GM18951 (cell line): ENCODE data around the gene PKHD1.

Source experiments
- POLR2A ChIP-seq: IDR thresholded peaks from 4 replicates; pipeline ENCODE4 v1.6.1; 2011; ENCODE audit warnings: mild to moderate bottlenecking; ENCODE audit not compliant: insufficient read length, insufficient read depth; ENCODE audit errors: extremely low read depth
- in situ Hi-C: fragments of 300-500 bp; cut with MboI; formaldehyde crosslinking; loops from one replicate; pipeline ENCODE4 v1.12.0; 2022; ENCODE audit warnings: low sequenced_read_pairs, mixed read lengths, inconsistent platforms; ENCODE audit not compliant: unreplicated experiment

Gene PKHD1

GRCh38 chr6:52087498-52087999 is at the start of gene PKHD1:
TSS of gene PKHD1 (minus strand) at chr6:52087613. CDS start at chr6:52084933, 2,680 bp downstream.
- in situ Hi-C loops = no loop called here

DNA sequence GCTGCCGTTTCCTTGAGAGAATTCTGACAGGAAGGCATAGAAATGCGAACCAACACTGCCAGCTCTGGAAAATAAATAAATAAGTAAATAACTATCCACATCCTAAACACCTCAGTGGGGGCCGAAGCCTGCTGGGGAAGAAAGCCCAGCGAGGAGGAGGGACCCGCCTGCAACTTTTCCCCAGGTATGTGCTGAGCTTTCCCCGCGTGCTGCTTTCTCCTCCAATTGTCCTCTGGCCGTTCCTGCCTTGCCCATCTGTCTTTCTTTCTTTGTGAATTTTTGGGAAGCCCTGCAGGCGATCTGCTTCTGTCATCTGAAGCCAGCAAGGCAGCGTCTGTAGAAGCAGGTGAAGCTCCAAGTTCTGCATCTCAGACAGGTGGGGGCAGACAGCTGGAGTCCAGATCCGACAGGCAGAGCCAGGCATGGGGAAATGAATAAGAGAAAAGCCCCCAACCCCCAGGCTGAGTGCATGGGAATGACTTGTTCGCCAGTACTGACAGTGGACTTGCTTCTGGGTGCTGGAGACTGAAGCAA is 49.6 kb upstream of the PKHD1 start:
- in situ Hi-C loops = no loop called here
- no peak for TF ChIP-seq POLR2A

More at GRCh38 chr6:52087498-52087999, at the start of gene PKHD1:
- no peak for TF ChIP-seq POLR2A

GRCh38 chr6:52136055-52136454 is 48.6 kb upstream of the PKHD1 start:
- in situ Hi-C loops = no loop called here
- no peak for TF ChIP-seq POLR2A

GRCh38 chr6:52135217-52135616 is 47.8 kb upstream of the PKHD1 start:
- no peak for TF ChIP-seq POLR2A
- in situ Hi-C loops = no loop called here

- in situ Hi-C loops = no loop called here
- no peak for TF ChIP-seq POLR2A
Observed at GRCh38 chr6:52134011-52134410, 46.6 kb upstream of the PKHD1 start.

DNA sequence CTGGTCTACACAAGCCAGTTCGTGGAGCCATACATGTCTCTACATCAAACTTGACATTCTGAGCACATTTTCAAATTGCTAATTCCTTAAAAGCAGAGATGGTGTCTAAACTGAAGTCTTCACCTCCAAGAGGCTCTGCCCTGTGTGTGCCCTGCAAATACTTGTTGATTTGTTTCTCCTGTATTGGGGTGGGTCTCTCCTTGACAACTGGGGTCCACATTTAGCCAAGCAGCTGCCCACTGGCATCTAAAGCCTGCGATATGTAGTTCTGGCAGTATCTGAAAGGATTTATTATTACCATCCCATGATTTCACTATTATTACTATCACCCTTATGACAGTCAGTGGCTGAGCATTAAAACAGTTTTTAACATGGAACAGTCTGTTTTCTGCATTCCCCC is 45.9 kb upstream of the PKHD1 start:
- no peak for TF ChIP-seq POLR2A
- in situ Hi-C loops = no loop called here

- TF ChIP-seq POLR2A = no peak
- in situ Hi-C loops = no loop called here
Observed at GRCh38 chr6:52132292-52132691, 44.9 kb upstream of the PKHD1 start.

- no peak for TF ChIP-seq POLR2A
- in situ Hi-C loops = no loop called here
Observed at GRCh38 chr6:52130440-52130839, 43.0 kb upstream of the PKHD1 start.

DNA sequence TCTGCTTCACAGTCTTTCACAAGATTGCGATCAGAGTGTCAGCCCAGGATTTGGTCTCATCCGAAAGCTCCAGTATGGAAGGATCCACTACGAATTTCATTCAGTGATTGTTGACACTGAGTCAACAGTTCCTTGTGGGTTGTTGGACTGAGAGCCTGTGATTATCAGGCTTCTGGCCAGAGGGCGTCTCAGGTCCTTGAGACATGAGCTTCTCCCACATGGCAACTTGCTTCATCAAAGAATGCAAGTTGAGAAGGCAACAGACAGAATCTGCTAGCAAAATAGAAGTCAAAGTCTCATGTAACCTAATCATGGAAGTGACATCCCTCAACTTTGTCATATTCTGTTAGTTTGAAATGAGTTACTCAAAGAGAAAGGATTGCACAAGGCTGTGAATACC is 40.5 kb upstream of the PKHD1 start:
- no peak for TF ChIP-seq POLR2A
- in situ Hi-C loops = no loop called here

DNA sequence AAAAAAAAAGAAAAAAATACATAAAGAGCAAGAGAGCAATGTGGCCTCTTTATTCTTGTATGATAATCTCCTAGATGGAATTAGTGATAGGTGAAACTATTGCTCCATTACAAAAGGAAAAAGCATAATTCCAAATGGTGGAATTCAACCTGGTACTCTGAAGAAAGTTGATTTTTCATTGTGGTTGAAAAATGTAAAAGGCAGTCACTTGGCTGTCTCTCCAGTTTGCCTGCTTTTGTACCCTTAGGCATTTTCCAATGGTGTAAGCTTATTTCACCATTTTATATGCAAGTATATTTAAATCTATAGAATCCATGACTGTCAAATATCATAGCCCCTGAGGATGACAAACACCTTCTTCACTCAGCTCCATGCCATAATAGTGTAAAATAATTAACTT is 38.8 kb upstream of the PKHD1 start:
- in situ Hi-C loops = no loop called here
- no peak for TF ChIP-seq POLR2A

DNA sequence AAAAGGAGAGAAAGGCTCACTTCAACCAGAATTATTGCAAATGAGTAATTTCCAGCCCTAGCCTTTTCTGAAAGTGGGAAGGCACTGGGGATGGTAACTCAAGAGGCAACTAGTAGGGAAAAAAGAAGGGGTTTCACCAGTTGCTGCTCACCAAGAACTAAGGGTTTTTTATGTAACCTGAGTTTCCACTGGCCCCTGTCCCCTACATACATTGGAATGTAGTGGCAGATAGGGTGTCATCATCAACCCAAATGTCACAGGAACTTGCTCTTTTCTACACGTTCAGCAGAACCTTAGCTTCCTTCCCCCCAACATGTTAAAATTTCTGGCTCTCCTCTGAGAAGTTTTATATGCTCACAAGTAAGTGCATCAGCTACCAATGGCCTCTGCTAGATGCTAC is 38.2 kb upstream of the PKHD1 start:
- in situ Hi-C loops = no loop called here
- no peak for TF ChIP-seq POLR2A

DNA sequence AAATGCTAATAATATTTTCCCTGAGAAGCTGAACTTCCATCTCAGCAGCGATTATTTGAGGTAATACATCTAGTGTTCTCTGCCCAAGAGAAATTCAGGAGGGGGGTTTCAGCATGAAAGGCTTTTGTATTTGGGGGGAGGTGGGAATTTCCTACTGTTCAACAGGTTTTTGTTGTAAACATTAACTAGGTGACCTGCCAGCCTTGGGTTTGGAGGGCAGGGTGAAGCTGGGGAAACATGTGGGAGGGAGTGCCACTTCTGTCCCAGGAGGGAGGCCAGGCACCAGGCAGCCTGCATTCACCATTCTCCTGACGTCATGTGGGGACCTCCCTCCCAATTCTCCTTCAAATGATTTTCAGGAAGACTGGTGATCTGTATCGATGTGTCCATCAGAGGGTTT is 37.7 kb upstream of the PKHD1 start:
- in situ Hi-C loops = no loop called here
- no peak for TF ChIP-seq POLR2A

DNA sequence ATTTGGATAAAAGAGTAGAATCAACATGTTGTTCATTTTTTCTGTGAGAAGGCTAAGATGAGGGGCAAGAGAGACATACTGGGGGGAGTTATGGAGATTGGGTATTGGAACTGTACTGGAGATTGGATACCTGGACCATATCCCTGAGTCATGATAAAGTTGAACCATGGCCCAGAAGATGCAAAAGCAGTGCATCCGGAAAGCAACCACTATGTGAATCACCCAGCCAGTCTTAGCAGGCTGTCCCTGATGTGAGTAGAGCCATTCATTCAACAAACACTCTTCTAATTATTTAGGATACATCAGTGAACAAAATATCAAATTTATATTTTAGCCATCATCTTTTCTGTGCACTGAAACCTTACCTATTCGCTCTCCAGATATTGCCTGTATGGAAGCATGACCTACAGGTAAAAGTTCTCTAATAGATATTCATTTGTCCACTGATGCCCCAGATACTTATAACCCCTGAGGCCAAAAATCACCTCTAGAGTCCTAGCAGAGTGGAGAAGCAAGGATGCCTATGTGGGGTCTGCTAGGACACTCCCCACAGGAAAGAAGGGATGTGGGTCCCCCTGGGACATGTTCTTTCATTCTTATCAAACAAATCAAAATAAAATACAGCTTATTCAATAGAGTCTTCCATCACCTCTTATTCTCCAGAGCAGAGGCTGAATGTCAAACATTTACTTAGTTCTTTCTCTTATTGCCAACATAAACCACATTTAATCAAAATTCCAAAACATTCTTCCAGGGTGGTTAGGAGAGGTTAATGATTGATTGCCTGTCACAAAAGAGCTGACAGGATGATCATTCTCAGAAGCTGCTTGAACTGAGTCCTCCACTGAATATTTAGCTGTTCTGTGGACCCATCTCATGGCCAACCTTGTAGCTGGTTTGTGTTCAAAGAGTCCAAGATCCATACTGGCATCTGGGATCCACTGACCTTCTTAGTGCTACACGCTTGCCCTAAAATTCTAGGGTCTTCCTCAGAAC is 37.0 kb upstream of the PKHD1 start:
- in situ Hi-C loops = no loop called here
- no peak for TF ChIP-seq POLR2A

- in situ Hi-C loops = no loop called here
- no peak for TF ChIP-seq POLR2A
Observed at GRCh38 chr6:52123251-52123650, 35.8 kb upstream of the PKHD1 start.
